Activated T-helper 9 cell treated with anti-CD3 and anti-CD28 coated beads, Interleukin-2, amount 50 U/mL, for 16 hours (primary cell): ENCODE measurements around the gene TMEM178A.

Experiments
- DNase-seq: peaks from one replicate; pipeline ENCODE4 v3.0.0-alpha.2; 2020; ENCODE audit warnings: low read depth

Gene TMEM178A

DNA sequence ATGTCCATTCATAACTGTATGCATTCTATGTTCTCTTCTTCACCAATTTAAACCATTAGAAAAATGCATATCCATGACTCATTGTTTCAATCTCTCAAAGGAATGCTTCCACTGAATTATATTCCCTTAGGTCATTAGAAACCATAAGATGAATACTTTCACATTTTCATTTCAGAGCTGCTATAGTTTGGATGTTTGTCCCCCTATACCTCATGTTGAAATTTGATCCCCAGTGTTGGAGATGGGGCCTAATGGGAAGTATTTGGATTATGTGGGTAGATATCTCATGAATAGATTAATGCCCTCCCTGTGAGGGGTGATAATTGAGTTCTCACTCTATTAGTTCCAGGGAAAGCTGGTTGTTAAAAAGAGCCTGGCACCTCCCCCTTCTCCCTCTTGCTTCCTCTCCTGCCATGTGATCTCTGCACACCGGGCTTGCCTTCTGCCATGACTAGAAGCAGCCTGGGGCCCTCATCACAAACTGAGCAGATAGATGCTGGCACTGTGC, 77.6 kb downstream of the TMEM178A start:
- no peak for DNase-seq

DNA sequence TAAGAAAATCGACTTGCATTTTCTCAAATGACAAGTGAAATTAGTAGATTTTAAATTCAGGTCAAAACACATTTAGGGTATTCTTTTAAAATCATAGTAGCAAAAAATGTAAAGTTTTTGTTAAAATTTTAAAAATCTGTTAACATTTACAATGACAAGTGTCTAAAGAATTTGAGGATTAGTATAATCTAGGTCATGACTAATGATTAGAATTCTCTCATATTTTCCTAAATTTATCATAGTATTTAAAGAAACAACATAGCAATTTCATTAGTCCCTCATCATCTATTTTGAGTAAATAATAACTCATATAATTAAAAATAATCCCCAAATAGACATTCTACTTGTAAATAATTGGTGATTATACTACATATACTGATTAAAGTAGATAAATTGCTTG, 89.7 kb downstream of the TMEM178A start:
- no peak for DNase-seq

DNA sequence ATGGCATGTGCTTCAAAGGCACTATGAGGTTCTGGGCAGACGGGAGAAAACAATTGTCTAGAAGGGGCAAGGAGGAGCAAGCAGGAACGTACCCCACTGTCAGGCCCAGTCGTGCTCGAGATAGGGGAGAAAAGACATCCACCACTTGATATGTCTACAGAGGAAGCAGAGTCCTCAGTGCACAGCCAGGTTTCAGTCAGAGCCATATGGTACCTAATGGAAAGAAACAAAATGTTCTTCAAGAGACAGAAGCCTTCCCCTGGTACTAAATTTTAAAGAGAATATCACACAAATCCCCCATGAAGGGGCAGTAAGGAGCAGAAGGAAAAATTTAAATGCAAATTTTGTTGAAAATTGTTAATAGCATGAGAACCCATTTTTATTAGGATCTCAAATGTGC, 91.4 kb downstream of the TMEM178A start:
- no peak for DNase-seq

DNA sequence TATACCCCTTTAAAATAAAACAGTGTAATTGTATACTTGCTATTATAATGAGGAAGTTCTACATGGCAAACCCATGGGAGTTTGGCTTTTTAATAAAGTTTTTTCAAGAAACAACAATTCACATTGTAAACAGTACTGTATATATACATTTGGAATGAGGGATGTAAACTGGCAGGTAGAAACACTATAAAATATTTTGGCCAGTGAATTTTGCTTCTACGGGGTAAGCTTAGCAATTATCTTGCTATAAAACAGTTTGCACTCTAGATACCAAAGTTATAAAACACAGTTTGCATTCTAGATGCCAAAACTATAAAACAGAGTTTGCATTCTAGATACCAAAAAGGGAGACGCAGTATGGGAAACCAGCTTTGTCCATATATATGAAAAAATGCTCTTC, 96.7 kb downstream of the TMEM178A start:
- DNase-seq = no peak
